HG03103 (cell line): ENCODE data around the gene OR10H2.
"Not testable (repeated sequence)": the region's sequence is repeated elsewhere in the genome, so short reads cannot be mapped to it uniquely, and the experiment has no call there.

Source experiments
- ATAC-seq: cut with Tn5 transposase; IDR thresholded peaks from one replicate; pipeline ENCODE4 v1.9.1; 2021; ENCODE audit warnings: low read depth; ENCODE audit not compliant: unreplicated experiment

OR10H2 gene

DNA sequence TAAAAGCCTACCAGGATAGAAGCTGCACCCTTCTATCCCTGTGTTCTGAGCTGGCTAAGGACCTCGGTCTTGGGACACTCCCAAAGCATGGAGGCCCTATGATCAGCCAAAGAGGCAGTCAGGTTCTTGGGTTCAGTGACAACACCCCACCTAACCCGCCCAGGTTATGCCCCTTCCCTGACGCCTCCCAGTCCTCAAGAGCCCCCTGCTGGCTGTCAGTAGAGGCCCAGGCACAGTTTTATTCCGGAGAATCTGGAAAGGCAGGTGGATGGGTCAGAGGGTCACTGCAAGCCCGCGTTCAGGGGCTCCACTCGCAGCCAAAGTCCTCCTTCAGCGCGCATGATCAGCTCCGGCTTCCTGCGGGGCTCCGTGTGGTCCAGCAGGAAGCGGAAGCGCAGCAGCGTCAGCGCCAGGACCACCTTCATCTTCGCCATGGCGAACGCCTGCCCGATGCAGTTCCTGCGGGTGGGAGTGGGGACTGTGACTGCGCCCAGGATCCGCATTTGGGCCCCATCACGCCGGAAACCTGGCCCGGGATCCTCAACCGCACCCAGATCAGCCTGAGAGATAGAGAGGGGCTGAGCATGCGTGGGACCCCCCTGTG lies 32.2 kb downstream of the OR10H2 start:
- no peak for ATAC-seq

DNA sequence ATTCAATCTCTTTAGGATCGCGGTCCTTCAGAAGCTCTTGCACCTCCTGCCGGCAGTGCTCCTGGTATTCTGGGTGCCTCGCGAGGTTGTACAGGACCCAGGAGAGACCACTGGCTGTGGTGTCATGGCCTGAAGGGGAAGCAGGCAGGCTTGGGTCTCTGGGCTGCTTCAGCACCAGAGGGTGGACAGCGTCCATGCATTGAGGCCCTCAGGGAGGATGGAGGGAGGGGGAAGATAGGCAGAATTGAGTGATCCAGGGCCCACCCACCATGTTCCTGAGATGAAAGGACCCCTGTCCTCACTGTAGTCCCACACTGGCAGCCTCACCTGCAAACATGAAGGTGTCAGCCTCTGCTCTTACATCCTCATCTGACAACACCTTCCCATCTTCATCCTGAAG lies 41.8 kb downstream of the OR10H2 start:
- ATAC-seq, result no peak

DNA sequence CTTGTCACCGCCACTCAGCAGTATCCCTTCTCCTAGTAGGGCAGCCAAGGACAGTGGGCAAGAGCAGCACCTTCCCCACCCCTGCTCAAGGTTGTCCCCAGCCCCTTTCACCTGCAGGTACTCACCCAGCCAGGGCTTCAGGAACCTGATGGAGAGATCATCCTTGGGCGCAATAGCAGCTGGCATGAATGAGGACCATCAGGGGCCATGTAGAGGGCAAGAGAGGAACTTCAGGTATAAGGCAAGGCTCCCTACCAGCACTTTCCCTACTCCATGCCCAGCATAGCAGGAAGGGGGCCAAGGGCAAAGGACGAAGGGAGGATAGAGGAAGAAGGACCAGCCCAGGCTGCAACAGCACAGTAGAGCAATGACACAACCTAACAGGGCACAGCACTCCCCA lies 46.3 kb downstream of the OR10H2 start:
- ATAC-seq, result not testable (repeated sequence)

DNA sequence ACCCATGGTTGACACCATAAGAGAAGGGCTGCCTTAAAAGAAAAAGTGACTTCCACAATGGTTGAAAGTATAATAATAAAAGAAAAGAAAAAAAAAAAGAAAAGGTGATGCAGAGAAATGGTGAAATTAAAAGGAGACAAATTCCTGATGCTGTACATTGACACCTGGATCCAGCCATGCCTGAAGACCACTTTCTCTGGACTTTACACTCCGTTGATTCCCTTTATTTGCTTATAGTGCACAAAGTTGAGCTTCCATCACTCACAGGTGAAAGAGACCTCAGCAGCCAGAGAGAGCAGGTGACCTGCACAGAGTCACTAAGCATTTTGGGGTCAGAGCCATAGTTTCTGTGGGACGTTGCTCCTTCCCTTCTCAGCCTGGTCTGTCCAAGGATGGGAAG lies 47.4 kb downstream of the OR10H2 start:
- ATAC-seq, result no peak

DNA sequence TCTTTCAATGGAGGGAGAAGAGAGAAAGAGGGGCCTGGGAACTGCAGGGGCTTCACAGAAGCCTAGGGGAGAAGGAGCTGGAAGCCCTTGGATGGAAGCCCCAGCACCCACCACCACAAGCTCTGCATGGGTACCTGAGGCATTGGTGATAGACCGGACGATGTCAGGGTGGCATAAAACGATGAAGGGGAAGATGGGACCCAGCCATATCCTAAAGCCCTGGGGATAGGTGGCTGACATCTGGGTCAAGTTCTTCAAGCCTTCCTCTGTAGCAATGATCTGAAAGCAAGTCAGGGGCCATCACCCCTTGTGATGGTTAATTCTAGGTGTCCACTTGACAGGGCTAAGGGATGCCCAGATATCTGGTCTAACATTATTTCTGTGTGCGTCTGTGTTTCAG lies 48.4 kb downstream of the OR10H2 start:
- no peak for ATAC-seq

DNA sequence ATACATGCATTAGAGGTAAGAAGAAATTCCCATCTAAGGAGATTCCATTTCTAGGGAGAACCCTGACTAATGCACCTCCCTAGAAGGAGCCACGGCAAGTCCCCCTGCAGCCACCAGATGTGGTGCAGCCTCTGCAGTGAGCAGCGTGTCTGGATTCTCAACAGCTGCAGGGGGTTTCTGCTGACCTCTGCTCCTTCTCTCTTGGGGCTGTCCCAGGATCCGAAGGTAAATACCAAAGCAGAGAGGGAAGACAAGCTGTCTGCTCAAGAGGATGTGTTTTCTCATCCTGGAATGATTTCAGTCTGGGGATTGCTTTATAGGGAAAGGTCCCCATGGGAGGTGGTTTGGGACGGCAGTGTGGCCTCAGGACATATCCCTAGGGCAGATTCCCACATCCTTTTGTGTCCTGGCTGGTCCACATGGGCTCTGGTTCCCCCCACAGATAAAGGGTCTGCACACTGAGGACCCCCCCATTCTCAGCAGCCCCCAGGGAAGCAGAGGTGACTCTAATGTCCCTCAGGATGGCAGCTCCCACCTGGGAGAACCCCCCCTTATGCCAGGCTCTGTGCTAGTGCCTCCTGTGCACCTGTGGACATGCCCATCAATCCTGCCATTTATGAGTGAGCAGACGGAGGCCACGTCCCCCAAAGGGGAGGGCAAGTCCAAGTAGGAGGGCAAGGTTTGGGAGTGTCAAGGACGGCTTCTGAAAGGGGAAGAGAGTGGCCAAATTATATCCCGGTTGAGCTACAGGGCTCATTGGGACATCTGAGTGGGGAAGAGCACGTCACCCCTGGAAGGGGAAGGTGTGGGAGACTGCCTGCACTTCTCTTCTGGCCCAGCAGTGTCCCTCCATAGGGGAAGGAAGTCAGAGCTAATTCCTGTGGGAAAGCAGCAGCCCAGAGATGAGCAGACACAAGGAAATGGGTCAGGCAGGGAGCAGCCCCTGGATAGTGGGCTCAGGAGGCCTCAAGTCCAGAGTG lies 49.5 kb downstream of the OR10H2 start:
- ATAC-seq, result no peak
